TTC549 (cell line): ENCODE data around the gene RHBDF2.

Experiments used
- FAIRE-seq: peaks from 2 replicates; lab custom pipeline; 2012; peaks lifted over from hg19 to GRCh38; lab: Jason Lieb, UNC

RHBDF2 gene

DNA sequence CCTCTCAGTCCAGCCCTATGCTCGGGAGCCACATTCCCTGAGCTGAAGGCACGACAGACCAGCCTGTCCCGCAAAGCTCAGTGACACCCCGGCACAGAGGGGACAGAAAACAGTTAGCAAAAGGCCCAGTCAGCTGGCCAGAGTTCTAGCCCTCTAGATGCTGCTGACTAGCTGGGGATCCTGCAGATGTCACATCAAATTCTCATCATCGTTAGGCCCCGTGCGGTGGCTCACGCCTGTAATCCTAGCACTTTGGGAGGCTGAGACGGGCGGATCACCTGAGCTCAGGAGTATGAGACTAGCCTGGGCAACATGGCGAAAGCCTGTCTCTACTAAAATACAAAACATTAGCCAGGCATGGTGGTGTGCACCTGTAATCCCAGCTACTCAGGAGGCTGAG lies 65.5 kb downstream of the RHBDF2 start:
- no peak for FAIRE-seq

GRCh38 chr17:76434870-76435269 lies 66.4 kb downstream of the RHBDF2 start:
- FAIRE-seq = no peak

- FAIRE-seq = no peak
These were observed 67.5 kb downstream of the RHBDF2 start for GRCh38 chr17:76433693-76434092.

DNA sequence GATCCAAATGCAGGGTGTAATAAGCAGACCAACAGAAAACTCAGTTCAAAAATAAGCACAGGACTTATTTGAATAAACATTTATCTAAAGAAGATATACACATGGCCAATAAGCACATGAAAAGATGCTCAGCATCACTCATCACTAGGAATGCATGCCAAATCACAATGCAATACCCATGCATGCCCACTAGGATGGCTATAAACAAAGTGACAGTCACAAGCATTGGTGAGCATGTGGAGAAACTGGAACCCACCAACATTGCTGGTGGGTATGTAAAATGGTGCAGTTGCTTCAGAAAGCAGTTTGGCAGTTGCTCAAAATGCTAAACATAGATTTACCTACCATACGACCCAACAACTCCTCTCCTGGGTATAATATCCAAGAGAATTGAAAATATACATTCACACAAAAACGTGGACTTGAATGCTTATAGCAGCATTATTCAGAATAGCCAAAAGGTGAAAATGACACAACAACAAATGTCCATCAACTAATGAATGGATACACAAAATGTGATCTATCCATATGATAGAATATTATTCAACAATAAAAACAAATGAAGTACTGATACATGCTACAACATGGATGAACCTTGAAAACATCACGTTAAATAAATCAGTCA lies 68.4 kb downstream of the RHBDF2 start:
- no peak for FAIRE-seq

DNA sequence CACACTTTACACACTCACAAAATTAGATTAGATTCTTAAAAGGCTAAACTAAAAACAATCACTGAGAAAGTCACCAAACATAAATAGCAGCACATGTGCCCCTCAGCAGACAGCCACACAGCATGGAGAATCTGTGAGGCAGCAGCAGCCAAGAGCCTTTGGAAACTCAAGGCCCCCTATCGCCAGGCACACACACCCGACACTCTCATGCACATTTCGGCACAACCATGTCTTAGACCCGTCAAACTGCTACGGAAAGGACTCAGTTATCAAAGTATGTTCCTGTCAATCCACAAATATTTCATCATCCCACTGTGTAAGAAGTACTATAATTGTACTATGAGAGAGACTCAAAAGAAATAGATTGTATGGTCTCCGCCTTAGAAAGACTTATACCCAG lies 69.2 kb downstream of the RHBDF2 start:
- no peak for FAIRE-seq

DNA sequence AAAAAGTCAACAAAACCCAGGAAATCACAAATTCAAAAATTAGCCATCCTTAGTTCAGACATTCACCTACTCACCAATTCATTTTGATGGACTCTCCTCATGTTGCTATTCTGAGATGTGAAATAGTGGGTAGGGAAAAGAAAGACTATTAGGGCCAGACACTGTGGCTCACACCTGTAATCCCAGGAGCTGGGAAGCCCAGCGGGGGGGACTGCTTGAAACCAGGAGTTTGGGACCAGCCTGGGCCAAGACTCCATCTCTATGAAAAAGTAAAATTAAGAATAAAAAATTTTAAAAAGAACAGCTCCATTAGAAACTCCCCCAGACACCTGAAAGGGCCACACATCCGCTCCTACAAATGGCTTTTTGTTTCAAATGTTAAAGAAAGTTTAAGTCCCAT lies 69.7 kb downstream of the RHBDF2 start:
- no peak for FAIRE-seq

DNA sequence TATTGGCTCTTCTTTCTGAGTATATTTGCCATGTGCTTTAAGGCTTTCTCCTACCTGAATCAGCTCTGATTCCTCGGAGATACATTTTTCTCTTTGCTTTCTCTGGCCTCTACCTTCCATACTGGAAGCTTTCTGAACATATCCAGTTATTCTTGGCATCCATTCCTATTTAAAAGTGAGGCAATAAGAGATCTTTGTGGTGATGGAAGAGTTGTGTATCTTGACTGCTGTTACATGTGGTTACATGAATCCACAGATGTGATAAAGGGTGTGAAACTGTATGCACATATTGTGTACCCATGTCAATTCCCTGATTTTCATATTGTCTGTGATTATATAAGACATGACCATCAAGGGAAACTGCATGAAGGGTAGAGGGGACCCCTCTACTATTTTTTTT lies 72.7 kb downstream of the RHBDF2 start:
- no peak for FAIRE-seq

GRCh38 chr17:76427501-76428231 lies 73.6 kb downstream of the RHBDF2 start:
- no peak for FAIRE-seq

GRCh38 chr17:76426853-76427252 lies 74.4 kb downstream of the RHBDF2 start:
- no peak for FAIRE-seq

- FAIRE-seq = no peak
These were observed 78.4 kb downstream of the RHBDF2 start for GRCh38 chr17:76422860-76423259.

DNA sequence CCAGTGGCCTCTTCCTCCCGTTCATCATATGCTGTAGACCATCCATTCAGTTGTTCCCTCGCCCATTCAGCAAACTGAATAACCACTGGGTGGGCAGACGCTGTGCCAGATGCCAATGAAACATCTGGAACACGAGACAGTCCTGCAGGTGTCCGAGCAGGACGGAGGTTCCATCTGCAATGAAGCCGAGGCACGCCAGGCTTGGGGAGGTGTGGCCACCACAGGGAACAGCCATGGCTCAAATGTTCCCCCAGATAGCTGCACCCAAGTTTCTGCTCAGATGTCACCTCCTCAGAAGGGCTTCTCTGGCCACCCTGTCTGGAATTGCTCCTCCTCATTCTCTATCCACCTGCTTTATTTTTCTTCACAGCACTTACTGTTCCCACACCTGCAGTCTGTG lies 78.8 kb downstream of the RHBDF2 start:
- FAIRE-seq = no peak

- FAIRE-seq = no peak
These were observed 80.2 kb downstream of the RHBDF2 start for GRCh38 chr17:76421044-76421407.
